GM21526 (cell line): ENCODE data around the gene PPP1R26.
"Not testable (repeated sequence)": the region's sequence is repeated elsewhere in the genome, so short reads cannot be mapped to it uniquely, and the experiment has no call there.

ENCODE experiments used
- ATAC-seq: cut with Tn5 transposase; IDR thresholded peaks from one replicate; pipeline ENCODE4 v1.9.1; 2021; ENCODE audit warnings: moderate library complexity; ENCODE audit not compliant: unreplicated experiment, low FRiP score

Gene PPP1R26

DNA sequence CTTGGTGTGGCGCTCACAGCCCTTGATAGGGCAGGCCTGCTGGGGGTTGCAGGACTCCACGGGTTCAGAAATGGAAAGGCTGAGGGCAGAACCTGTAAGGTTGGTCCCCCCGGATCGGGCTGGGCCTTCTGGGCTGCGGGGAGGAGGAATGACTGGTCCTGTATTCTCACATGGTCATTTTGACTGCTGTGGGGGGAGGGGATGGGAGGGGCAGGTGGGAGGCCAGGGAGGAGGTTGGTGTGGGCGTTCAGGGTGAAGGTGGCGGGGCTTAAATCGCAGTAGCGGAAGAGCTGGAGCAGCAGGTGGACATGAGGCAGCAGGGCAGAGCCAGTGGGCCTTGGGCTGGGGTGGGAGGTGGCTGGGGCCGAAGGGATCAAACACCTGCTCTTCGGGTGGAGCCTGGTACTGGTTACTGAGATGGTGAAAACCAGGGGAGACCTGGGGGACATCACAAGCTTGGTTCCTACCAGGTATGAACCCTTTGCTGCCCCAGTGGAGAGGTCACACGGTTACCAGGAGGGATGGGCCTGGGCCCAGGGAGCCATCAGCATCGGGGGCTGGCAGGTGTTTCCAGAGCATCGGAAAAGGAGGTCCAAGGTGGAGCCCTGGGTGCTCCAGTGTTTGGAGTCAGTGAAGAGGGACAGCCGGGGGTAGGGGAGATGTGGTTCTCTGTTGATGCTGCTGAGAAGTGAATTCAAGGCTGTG lies 22.7 kb downstream of the PPP1R26 start:
- no peak for ATAC-seq

DNA sequence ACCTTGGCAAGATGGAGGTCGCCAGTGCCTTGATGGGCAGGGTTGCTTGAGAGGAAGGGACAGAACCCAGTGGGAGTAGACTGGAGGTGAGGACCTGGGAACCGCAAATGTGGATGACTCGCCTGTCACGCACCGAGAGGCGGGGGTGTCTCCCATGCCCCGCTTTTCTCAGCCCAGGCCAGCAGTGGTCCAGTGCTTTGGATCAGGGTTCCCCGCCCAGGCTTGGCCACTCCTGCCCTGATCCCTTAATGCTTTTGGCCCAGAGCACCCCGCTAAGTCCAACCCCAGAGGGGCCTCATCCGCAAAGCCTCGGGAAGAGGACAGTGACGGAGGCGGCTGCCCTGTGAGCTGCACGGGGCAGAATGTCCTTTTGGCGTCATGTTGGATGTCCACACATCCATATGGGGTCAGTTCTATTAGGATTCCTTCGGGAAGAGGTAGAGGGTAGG lies 23.3 kb downstream of the PPP1R26 start:
- no peak for ATAC-seq

DNA sequence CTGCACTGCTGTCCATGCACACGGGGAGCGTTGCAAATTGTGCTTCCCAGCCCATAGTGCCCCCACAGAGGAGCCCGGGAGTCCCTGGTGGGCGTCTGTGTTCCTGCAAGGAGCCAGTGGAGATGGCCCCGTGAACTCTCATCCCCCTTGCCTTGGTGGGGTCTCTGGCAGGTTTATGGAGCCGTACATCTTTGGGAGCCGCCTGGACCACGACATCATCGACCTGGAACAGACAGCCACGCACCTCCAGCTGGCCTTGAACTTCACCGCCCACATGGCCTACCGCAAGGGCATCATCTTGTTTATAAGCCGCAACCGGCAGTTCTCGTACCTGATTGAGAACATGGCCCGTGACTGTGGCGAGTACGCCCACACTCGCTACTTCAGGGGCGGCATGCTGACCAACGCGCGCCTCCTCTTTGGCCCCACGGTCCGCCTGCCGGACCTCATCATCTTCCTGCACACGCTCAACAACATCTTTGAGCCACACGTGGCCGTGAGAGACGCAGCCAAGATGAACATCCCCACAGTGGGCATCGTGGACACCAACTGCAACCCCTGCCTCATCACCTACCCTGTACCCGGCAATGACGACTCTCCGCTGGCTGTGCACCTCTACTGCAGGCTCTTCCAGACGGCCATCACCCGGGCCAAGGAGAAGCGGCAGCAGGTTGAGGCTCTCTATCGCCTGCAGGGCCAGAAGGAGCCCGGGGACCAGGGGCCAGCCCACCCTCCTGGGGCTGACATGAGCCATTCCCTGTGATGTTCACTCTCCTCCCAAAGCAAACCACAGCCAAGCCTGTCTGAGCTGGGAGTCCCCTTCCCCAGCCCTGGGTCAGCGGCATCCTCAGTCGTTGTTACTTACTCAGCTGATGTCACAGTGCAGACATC lies 24.0 kb downstream of the PPP1R26 start:
- no peak for ATAC-seq

- no peak for ATAC-seq
Observed at GRCh38 chr9:135504262-135505243, 25.0 kb downstream of the PPP1R26 start.

GRCh38 chr9:135505406-135506187 lies 26.0 kb downstream of the PPP1R26 start:
- ATAC-seq, result no peak

DNA sequence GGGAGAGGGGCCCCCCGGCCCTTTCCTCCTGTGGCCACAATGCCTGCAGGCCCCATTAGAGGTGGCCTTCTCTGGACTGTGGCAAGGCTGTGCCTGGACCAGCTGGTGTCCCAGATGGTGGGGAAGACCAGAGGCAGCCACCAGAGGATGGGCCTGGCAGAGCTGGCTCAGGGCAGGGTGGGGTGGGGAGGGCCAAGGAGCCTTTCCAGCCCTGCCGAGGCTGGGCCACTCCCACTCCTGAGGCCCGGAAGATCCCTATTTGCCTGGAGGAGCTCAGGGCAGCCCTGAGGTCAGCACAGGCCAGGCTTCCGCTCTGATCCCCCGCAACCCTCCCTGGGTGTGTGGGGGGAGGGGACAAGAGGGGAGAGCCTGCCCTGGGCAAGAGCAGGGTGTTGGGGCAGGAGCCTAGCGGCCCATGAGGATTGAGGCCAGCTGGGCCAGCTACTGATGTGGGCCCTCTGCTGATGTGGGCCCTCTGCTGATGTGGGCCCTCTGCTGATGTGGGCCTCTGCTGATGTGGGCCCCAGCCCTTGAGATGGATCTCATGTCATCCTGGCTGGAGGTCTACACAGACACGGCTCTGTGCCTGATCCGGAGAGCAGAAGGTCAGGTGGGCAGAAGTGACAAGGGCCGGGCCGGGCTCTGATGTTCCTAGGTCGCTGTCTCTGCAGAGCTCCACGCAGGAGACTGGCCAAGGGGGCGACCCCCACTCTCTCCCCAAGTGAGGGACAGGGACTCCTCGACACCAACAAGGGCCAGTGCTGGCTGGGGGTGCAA lies 26.9 kb downstream of the PPP1R26 start:
- ATAC-seq, result no peak

GRCh38 chr9:135507104-135508035 lies 27.8 kb downstream of the PPP1R26 start:
- no peak for ATAC-seq

DNA sequence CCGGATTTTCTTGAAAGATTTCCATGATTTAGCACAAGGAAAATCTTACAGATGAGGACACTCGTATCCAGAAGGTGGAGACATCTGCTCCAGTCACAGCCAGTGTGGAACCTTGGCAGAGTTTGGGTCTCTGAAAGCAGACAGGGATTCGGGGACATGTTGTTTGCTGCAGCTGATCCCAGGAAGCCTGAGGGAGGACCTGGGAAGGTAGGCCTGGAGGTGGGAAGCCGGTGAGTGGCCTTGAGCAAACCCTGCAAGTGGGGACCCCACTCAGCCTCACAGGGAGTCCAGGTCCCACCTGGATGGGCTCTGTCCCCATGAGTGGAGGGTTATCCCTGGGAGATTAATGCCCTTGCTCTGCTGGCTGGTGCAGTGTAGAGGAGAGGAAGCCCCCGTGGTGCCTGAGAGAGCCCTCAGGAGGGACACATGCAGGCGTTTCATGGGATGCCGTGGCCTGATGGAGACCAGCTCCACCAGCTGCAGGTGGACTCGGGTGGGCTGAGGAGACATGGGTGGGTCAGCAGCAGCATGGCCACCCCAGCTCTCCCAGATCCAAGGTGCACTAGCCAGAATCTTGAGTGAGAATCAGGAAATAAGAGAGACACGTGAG lies 28.7 kb downstream of the PPP1R26 start:
- ATAC-seq, result no peak

DNA sequence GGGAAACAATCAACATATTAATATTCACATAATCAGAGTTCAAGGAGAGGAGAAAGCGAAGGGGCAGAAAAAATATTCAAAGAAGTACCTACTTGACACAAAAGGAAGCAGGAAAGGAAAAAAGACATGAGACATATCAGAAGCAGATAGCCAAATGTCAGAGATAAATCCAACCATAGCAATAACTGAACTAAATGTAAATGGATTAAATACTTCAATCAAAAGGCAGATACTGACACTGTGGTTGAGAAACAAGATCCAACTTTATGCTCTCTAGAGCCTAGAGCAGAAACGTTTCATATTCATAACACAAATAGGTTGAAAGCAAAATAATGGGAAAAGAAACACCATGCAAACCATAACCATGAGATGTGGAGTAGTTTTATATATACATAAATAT lies 29.9 kb downstream of the PPP1R26 start:
- ATAC-seq, result no peak

DNA sequence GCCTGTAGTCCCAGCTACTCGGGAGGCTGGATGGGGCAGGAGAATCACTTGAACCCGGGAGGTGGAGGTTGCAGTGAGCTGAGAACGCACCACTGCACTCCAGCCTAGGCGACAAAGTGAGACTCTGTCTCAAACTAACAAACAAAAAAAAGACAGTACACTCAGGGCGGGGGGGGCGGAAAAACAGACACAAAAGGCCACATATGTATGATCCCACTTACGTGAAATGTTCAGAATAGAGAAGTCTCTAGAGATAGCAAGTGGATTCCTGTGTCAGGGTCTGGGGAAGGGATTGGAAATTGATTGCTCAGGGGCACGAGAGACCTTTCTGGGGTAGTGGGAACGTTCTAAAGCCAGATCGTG lies 32.6 kb downstream of the PPP1R26 start:
- no peak for ATAC-seq

GRCh38 chr9:135512904-135513303 lies 33.3 kb downstream of the PPP1R26 start:
- no peak for ATAC-seq

DNA sequence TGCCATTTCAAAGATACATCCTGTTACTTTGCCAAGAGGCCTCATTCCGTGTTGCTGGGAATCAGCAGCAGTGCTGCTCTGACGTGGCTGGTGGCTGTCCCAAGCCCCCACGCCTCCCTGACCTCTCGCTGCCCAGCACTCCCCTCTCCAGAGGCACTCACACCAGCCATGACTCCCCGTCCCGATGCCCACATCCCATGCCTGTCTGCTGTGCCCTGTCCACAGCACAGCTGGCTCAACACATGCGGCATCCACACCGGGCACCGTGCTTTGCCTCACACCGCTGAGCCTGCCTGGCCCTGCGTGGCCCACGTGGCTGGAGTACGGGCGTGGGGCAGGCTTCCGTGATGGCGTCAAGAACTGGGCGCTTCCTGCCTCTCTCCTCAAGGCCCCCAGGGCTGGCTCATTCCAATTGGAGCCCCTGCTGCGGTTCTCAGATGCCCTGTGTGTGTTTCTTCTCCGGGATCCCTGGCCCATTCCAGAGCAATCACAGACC lies 33.8 kb downstream of the PPP1R26 start:
- ATAC-seq, result no peak

DNA sequence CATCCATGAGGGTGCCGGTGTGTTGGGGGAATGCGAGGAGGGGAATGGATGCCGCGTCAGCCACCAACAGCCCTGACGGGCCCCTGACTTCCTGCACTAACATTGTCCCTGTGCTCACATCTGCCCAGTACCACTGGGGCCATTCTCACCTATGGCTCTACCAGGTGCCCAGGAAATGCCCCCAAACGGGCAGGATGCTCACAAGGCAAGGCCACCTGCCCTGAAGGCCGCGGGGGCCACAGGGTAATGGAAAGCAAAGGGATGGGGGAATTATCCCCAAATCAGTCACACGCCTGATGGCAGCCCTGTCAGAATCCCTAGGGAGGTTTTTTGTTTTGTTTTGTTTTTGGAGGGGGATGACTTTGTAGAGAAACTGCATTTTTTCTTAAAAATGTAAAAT lies 34.3 kb downstream of the PPP1R26 start:
- ATAC-seq, result not testable (repeated sequence)

DNA sequence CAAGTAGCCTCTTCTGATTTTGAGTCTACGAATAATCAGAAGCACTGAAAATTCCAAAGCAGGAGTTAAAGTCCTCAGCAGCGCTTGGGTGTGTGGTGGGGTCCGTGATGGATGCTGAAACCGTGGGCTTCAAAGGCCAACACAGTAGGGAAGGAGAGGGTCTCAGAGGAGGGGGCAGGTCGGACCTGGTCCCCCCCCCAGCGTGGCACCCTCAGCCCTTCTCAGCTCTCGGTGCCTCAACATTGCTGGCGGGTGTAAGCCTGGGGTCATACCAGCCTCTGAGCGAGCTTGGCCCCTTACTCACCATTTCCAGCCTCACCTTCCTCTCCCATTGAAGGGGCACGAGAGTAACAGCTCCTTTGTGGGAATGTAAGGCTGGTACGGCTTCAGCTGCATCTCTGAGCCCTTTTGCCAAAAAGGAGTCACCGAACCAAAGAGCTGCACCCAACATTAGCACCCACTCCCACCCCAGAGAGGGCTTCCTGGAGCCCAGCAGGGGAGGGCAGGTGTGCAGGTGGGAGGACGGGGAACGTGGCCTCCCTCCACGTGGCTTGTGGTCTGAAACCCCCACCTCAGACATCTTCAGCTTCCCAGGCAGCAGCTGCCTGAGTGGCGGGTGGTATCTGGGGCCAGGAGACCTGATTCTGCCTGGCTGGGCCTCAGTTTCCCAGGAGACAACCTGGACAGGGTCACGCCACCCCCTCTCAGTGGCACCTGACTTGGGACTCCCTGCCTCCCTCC lies 34.9 kb downstream of the PPP1R26 start:
- no peak for ATAC-seq

DNA sequence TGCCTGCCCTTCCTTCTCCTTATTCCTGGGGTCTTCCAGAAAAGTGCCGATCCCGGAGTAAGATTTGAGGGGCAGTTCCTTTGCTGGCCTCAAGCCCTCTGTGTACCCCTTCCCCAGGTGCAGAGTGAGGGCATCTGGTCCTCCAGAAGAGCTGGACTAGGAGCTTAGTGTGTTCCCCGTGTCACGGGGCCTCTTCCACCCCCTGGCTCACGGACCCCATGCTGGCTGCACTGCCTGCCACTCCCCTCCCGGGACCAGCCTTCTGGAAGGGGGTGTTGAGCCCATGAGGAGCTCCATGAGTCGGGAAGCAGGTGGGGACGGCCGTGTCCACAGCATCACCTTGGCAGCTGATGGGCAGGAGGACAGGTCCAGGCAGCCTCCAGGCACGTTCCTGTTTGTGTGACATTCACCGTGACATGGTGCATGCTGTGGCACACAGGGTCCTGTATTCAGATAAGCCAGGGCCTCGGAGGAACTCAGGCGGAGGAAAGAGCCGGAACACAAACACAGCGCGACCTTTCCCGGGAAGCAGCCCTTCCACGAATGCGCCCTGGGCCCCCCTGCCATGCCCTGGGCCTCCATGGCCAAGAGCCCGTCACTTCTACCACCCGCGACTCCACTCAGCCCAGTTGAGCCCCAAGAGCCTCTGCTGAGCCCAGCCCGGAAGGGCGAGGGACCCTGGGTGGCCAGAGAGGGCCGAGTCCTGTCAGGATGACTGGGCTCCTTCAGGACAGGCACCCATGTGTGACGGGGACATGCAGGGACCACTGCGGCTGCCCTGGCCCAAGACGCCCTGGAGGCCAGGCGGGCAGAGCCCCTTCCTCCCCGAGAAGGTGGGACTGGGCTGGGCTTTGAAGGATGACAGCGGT lies 35.7 kb downstream of the PPP1R26 start:
- no peak for ATAC-seq
